Measurements from ENCODE around the gene TTC19. TPM values are rescaled to one million over a fixed set of nuclear protein-coding genes. Genes with fewer than 3 reads are reported as not detected.

The TTC19 gene
- total and polyA plus RNA-seq, 2 of the 8 experiments (the other 6 are each of a cell fraction or from before 2014, with no cell fraction given) = 11.8 to 55.0 TPM

GRCh38 chr17:15952048-15952532 is 47.5 kb upstream of the TTC19 start:
- CTCF ChIA-PET (ENCODE audit: partially characterized antibody) = interaction anchor here (1.3 to 2.0 kb wide), 2 partner anchors 13 to 44 kb away, joined by 3 to 7 read pairs; no protein-coding TSS in a partner anchor
- POLR2A ChIA-PET (ENCODE audit: partially characterized antibody) = interaction anchor here (1.9 kb wide), 1 partner anchor 47 kb away, joined by 6 read pairs; the partner anchor contains the start of genes TTC19 and ZSWIM7
- H3K9ac ChIP-seq (replicated peaks in 1 of 4; ENCODE audit: extremely low read depth in 1 of 4, low read depth in 3 of 4, low read length in 3 of 4) = no peak overlapping the region
- FAIRE-seq (no peak), DNase-seq (ENCODE audit: low read depth in 1 of 2, low spot score in 2 of 2) (no peak)
- H3K23ac ChIP-seq (ENCODE audit: insufficient read length) = no peak overlapping the region
- H3K14ac ChIP-seq (ENCODE audit: insufficient read length) = no peak overlapping the region
- H3K9me3 ChIP-seq (ENCODE audit: insufficient read depth in 2 of 2, low read depth in 1 of 2, low read length in 1 of 2) = no peaks in the 10 kb centered on the region
- H2BK15ac ChIP-seq (ENCODE audit: low read length) = no peak overlapping the region
- peaks cover 0 to 3% (median 0%) of the 10 kb centered on the region in 4 experiments; a peak in 1 of 7 replicates for H3K4me1 ChIP-seq (replicated peaks in 1 of 4; ENCODE audit: control insufficient read depth in 3 of 4, insufficient read depth in 4 of 4, low read length in 3 of 4)
- H4K8ac ChIP-seq (ENCODE audit: extremely low read depth, insufficient read depth, low read length) = no peak overlapping the region
- no peaks in the 10 kb centered on the region for H3K36me3 ChIP-seq (ENCODE audit: control insufficient read depth in 2 of 4, insufficient read depth in 4 of 4, low read length in 3 of 4)
- no peaks in the 10 kb centered on the region for H3K23me2 ChIP-seq (ENCODE audit: low read depth, low read length)
- no peak overlapping the region for H3K27ac ChIP-seq (ENCODE audit: low read depth, low read length)
- no peak overlapping the region for H2BK12ac ChIP-seq (ENCODE audit: low read depth, low read length)
- no peak overlapping the region for H3K56ac ChIP-seq (replicated peaks; ENCODE audit: insufficient read length, low read depth, low read length)
- no peak overlapping the region for H2AK5ac ChIP-seq (ENCODE audit: low read depth, low read length)
- whole genome bisulfite sequencing, 2 experiments (ENCODE audit: extremely low coverage in 1 of 2, insufficient coverage in 1 of 2, insufficient read length in 1 of 2, insufficient replicate concordance in 2 of 2, low coverage in 1 of 2, low lambda C conversion rate in 2 of 2, missing lambda C conversion rate in 1 of 2) = 87% methylated on average over 7 of the region's 7 CpGs; no CpG with 5 or more reads in 1 of the 2 experiments
- H2BK20ac ChIP-seq (ENCODE audit: low read length) = no peak overlapping the region
- no peak overlapping the region for H4K5ac ChIP-seq (ENCODE audit: insufficient read length, low read depth, low read length)
- H3K4me2 ChIP-seq (ENCODE audit: insufficient read depth in 1 of 2, low read depth in 2 of 2, low read length in 2 of 2) = no peak overlapping the region
- H2AFZ ChIP-seq (ENCODE audit: low read length) = no peak overlapping the region
- no peak overlapping the region for H3K4me3 ChIP-seq (ENCODE audit: extremely low read depth in 1 of 4, insufficient read depth in 2 of 4, low read depth in 3 of 4, low read length in 4 of 4)
- no peak overlapping the region for H2BK5ac ChIP-seq (ENCODE audit: low read depth, low read length)
- H4K91ac ChIP-seq (replicated peaks; ENCODE audit: insufficient read length, low read length) = no peak overlapping the region
- no peak overlapping the region for H2BK120ac ChIP-seq (replicated peaks; ENCODE audit: low read depth, low read length)
- no peaks in the 10 kb centered on the region for H3K79me2 ChIP-seq (ENCODE audit: control insufficient read depth in 1 of 2, insufficient read depth in 2 of 2, low read length in 2 of 2)
- H3K18ac ChIP-seq (ENCODE audit: extremely low read depth, low read length) = no peak overlapping the region
- no peak overlapping the region for H3K4ac ChIP-seq (replicated peaks; ENCODE audit: insufficient read length, low read depth, low read length)
- H3K79me1 ChIP-seq (ENCODE audit: low read depth, low read length) = no peaks in the 10 kb centered on the region; the same call in 1 of the 2 replicates
- TF ChIP-seq TBP (IDR thresholded peaks at IDR 0.05; ENCODE audit: low read depth, low read length) = no peak
- H4K20me1 ChIP-seq (replicated peaks in 1 of 2; ENCODE audit: control insufficient read depth in 1 of 2, insufficient read depth in 2 of 2, low read length in 2 of 2) = no peaks in the 10 kb centered on the region
- peaks cover 0 to 3% (median 1%) of the 10 kb centered on the region in 4 experiments; a peak in 3 of 7 replicates for H3K27me3 ChIP-seq (replicated peaks in 1 of 4; ENCODE audit: control insufficient read depth in 3 of 4, extremely low read depth in 1 of 4, insufficient read depth in 3 of 4, low read length in 3 of 4)

Measured in H1 (cell line).